ENCODE measurements around the gene PPIF.
A peak's percentile ranks its signal among the peaks of the same experiment; 100 is the strongest.

Gene PPIF

DNA sequence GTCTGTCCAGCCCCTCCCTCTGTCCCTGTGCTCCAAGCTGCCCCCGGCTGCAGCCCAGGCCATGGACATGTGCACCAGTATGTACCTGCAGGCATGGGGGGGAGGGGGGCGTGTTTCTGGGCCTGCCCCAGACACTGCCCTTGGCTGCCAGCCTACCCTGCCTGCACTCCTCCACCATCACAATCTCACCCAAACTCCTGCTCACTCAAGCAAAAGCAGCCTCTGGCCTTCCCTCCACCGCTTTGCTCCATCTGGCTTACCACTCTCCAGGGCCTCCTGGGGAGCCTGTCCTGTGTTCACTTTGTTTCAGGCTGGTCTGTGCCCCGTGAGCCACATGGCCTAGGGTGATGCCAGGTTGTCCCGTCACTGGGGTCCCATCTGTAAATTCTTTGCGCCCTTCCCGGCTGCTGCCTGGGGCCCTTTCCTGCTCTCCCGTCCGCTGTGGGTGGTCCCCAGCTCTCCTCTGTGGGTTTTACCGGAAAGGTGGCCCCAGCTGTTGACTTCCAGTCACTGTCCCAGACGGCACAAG lies 33.3 kb upstream of the PPIF start:
- no peak for DNase-seq

- peak in 1 of 4 experiments; percentile 10 for DNase-seq
These were observed 32.3 kb upstream of the PPIF start for GRCh38 chr10:79314761-79315601.

DNA sequence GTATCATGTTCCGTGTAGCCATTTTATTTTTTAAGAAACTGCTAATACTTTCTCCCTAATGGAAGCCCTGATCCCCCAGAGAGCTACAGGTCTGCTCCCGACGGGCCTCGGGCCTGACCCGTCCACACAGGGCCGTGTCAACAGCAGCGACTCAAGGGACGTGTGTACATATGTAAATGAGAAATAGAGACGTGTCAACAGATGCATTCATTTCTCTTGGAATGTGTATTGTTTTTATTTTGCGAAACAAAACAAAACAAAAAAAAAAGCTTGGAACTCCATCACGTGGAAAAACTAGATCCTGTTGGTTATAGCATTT lies 31.7 kb upstream of the PPIF start:
- peak in 1 of 4 experiments; percentile 7 for DNase-seq

DNA sequence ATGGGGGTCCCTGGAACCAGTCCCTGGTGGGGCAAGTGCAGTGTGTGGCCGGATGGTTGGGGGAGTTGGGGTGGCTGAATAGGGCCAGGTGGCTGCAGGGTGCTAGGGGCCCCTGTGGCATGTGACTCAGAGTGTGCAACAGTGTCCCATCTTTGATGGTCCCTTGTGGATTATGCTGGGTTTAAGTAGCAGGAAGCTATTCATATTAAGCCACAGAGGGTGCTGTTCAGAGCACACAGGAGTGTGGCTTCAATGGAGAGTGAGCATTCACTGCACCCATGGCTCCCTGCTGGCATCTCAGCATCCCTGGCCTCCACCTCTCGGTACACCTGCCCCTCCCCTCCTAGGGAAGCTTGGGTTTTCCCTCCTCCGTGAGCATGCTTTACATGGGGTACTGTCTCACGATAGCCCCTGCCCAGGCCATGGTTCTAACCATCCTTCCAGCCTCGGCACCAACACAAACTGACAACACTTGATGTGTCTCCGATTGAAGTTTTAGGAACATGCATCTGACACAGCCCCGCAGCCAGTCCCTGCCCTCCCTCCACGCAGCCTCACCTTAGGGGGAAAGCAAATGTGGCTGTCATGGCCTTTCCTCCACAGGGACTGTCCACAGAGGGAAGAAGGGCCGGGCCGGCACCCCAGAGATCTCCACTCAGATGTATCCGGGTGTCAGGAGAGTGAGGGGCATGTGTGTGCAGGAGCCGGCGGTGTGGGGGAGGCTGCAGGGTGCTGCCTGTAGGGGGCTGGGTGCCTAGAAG lies 30.4 kb upstream of the PPIF start:
- DNase-seq = peak in 3 of 4 experiments; percentile 18 to 36 (median 31)

- DNase-seq = no peak
These were observed 28.9 kb upstream of the PPIF start for GRCh38 chr10:79318369-79318768.

- DNase-seq = peak in 3 of 4 experiments; percentile 34 to 58 (median 39)
These were observed 28.0 kb upstream of the PPIF start for GRCh38 chr10:79319115-79319771.

- no peak for DNase-seq
These were observed 27.0 kb upstream of the PPIF start for GRCh38 chr10:79320316-79320715.

- DNase-seq = peak; percentile 90 to 97 (median 92)
These were observed 26.3 kb upstream of the PPIF start for GRCh38 chr10:79320820-79321493.

GRCh38 chr10:79321494-79321882 lies 25.8 kb upstream of the PPIF start:
- DNase-seq = no peak

DNA sequence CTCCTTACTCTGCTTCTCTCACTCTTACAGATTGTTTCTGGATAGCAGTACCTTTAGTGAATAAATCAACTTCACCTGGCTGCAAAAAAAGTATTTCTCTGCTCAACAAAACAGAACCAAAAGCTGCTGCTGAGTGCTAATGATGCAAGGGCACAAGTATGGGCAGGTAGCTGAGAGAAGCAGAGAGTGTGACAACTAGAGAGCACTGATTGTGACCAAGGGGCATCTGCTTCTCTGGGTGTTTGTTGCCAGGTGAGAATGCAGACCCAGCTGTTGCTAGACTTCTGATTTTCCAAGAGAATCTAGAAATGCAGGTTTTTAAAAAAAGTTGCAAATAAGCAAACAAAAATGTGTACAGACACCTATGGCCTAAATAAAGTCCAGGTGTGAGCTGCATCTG lies 25.3 kb upstream of the PPIF start:
- DNase-seq = no peak

- peak; percentile 86 to 87 (median 86) for DNase-seq
These were observed 24.4 kb upstream of the PPIF start for GRCh38 chr10:79322616-79323543.

GRCh38 chr10:79323602-79324001 lies 23.7 kb upstream of the PPIF start:
- DNase-seq = no peak

DNA sequence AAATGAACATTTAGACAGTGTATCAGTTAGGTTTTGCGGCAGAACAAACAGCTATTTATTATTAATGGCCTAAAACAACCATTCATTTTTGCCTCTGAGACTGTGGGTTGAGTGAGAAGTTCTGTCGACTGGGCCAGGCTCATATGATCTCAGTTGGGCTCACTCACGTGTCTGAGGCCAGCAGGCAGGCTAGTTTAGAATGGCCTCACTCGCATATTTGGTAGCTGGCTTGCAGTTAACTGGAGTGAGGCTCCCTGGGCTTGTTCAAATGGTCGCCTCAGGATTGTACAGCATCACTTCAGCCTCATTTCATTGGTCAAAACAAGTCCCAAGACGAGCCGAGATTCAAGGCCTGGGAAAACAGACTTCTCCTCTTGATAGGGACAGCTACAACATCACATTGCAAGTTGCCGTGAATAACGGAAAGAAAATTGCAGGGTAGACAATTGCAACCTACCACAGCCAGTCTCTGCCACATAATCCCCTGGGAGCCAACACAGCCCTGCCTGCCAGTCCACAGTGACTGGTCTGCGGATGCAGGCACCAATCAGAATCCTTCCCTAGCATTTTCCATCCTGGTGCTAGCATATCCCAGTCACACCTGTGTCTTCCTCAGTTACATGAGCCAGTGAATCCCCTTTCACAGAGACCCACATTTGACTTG lies 23.1 kb upstream of the PPIF start:
- peak in 2 of 4 experiments; percentile 31 to 32 for DNase-seq

DNA sequence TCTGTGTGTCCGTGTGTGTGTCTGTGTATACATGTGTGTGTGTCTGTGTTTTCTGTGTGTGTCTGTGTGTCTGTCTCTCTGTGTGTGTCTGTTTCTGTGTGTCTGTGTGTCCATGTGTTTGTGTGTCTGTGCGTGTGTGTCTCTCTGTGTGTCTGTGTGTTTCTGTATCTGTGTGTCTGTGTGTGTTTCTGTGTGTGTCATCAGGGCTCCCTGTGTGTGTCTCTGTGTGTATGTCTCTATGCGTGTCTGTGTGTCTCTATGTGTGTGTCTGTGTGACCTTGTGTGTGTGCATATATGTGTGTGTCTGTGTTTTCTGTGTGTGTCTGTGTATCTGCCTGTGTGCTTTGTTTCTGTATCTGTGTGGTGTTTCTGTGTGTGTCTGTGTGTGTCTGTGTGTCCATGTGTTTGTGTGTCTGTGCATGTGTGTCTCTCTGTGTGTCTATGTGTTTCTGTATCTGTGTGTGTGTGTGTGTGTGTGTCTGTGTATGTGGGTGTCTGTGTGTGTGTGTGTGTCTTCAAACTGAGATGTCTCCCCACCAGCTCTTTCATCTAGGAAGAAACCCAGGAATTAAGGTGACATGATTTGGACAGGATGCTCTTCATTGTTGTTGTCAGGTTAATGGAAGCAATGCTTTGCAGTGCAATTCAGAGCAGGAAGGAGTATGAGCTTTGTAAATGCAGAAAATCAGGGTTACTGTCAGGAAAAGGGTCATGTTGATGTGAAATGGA lies 20.7 kb upstream of the PPIF start:
- DNase-seq = no peak

- DNase-seq = no peak
These were observed 20.2 kb upstream of the PPIF start for GRCh38 chr10:79327090-79327457.

DNA sequence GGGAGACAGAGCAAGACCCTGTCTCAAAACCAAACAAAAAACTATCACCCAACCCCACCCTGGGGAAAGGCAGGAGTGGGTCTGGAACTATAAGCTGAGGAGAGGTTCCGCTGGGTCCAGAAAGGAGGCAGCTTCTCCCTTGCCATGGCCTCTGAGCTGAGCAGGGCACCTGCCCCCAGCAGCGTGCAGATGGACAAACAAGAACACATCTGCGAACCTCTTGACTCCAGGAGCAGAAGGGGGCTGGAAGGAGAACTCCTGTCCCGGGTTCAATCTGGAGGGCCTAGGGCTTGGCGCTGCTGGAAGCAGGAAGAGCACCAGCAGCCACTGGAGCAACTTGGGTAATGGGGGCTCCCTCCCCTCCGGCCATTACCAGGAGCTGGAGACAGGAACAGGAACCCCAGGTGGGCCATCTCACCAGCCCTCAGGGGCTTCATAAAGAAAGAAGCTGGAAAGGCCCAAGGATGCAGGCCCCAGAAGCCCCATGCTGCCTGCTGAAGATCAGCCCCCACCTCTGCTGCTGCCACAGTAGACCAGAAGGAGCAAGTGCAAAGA lies 19.0 kb upstream of the PPIF start:
- DNase-seq = no peak

- DNase-seq = peak; percentile 49 to 67 (median 62)
These were observed 18.3 kb upstream of the PPIF start for GRCh38 chr10:79328737-79329504.

GRCh38 chr10:79329529-79329928 lies 17.7 kb upstream of the PPIF start:
- no peak for DNase-seq

DNA sequence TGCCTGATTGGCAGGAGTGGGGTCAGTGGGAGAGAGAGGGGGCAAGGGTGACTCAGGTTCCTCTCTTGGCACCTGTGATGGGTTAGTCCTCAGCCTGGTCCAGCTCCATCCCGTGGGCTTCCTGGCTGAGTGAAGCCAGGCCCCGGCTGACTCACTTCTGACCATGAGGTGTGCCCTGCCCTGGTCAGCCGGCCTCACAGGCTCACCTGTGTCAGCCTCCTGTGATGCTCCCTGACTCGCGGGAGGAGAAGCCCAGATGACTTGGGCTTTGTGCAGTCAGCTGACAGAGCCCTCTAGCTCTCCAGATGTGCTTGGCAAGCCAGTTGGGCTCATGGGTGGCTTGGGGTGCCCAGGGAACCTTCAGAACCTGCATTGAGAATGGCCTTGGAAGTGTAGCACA lies 16.0 kb upstream of the PPIF start:
- DNase-seq = peak in 1 of 4 experiments; percentile 27
